ENCODE measurements around the gene NNAT.

Gene NNAT

GRCh38 chr20:37523911-37524700, 3.1 kb downstream of the NNAT start:
- no peak for DNase-seq (ENCODE audit: low read depth, low spot score)

DNA sequence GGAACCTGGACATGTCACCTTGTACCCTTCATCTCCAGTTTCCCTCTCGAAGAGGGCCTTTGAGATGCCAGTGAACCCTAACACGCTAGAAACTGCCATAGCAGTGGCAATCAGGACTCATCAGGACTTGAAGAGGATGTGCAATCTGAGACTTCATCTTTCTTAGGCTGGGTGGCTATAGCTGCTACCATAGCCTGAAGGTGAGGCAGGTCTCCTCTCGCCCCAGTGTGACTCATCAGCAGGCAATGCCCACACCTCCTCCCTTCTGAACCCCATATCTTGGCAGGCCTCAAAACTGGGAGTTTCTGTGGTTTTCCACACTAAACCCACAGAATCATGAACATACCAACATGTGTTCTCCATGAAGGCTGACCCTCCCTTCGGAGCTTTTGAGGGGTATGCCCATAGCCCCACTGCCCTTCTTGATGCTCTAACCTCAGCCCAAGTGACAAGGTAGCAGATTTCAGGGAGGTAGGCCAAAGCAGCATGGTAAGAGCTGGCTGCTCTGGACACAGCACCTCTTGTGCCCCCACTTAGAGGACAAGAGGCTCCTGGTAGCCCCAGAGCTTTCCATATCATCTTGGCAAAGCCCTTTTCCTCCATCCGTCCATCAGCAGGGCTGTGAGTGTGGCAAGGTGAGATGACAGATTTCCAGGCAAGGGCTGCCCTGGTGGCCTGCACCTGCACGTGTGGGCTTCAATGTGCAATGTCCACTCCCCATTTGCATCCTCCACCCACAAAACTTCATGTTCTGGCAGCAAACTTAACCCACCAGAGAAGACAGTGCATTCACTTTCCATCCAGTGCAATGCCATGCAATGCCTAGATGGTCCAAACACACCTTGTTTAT, 4.0 kb downstream of the NNAT start:
- DNase-seq (ENCODE audit: low read depth, low spot score): no peak

DNA sequence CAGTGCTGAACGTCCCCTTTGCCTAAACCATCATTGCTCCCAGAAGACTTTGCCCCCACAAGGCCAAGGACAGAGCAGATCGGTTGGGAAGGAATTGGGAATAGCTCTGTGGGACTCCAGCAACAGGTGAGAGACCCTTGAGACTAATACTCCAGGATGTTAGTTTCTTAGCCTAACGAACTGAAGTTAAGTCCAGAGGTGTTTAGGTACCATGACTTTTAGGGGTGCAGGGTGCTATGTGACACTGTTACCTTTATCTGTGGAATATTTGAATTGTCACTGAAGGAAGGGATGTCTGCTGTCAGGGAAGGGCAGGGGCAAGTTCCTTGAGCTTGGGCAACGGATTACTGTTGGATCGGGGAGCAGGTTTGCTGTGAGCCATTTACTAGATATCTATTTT, 4.8 kb downstream of the NNAT start:
- DNase-seq (ENCODE audit: low read depth, low spot score): no peak

DNA sequence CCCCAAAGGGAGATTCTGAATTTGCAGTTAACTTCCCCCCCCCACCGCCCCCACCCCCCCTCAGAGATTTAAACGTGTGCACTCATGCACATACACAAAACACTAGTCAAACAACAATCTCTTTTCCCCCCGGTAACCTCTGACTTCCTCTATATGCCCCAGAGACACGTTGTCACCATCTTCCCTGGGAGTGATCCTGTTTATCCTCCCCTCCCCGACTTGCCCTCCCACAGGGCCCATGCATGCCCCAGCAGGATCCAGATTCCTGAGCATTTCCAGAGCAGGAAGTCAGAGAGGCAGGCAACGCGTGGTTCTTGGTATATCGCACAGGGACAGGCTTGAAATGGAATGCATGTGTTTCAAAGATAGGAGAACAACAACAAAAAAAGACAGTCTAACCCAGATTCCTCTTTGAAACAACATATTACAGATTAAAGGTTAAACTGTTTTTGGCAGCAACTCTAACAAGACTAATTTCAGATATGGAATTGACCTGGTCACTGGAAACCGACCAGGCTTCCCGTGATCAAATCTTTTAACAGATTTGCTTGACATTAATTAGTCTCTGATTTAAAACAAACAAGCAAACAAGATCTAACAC, 5.3 kb downstream of the NNAT start:
- DNase-seq (ENCODE audit: low read depth, low spot score): no peak

DNA sequence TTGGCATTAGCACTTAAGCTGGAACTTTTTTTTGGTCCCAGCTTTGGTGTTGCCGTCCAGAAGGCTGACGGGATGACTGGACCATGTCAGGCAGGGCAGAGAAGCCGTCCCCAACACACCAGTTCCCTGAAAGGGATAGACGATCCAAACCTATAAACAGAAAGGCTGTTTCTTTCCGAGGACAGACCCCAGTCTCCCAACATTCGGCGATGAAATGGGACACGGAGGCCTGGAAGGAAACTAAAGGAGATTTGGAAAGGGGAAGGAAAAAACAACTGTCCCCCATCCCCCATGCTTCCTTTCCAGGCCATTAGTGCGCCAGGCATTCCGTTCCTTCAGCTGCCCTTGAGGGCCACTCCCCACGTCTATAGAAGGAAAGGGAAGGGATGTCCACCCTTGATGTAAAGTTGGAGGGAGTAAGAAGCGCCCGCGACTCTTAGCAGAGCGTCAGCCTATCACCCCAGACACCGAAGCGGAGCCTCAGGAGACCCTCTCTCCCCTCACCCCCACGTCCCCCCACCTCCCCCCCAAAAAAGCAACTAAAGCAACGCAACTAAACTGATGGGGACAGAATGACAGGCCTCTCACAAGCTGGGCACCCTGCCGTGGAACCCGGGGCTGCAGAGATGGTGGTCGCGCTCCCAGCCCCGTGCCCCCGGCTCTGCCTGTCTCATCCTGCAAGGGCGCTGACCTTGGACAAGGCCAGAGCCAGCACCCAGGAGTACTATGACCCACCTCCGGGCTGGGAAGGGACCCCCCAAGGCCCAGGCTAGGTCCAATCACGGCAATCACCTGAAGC, 6.0 kb downstream of the NNAT start:
- DNase-seq (ENCODE audit: low read depth, low spot score): no peak

DNA sequence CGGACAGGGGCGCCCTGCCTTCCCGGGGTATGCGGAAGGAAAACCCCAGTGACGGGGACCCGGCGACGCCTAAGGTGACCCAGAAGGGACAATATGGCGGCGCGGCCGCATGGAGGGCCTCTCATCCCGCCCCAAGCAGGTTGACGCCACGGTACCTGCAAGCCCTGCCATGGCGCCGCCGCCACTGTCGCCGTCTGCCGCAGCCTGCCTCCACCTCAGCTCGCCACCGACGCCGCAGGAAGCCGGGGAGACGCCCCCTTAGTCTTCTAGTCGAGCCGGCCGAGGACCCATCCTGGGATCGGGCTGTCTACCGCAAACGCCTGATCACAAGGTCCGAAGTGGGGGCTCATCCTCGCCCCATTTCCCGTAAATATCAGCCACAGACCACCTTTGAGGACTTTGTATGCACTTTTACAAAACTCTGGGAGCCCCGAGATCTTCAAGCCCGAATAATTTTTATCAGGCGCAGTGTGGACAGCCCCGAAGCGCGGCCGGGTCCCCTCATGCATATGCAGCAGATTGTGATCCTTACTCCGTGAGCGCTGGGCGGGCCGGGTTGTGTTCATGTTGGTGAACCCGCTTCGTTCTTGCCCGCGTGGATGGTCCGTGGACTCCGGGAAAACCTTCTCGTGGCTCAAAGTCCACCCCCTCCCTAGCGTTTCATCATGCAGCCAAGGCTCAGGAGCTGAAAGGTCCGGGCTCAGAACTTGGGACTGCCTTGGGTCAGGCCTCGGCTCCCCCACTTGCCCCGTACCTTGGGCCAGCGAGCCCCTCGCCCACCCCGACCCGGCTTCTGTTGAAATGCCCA, 6.8 kb downstream of the NNAT start, which contains the start of gene BLCAP:
BLCAP (minus strand) TSS at position 239 of the 808 bp plus-strand sequence. CDS start 8,702 bp downstream, outside the sequence.
- DNase-seq (ENCODE audit: low read depth, low spot score): peak; percentile 82

- DNase-seq (ENCODE audit: low read depth, low spot score): no peak
Observed at GRCh38 chr20:37528446-37529213, 7.6 kb downstream of the NNAT start.

DNA sequence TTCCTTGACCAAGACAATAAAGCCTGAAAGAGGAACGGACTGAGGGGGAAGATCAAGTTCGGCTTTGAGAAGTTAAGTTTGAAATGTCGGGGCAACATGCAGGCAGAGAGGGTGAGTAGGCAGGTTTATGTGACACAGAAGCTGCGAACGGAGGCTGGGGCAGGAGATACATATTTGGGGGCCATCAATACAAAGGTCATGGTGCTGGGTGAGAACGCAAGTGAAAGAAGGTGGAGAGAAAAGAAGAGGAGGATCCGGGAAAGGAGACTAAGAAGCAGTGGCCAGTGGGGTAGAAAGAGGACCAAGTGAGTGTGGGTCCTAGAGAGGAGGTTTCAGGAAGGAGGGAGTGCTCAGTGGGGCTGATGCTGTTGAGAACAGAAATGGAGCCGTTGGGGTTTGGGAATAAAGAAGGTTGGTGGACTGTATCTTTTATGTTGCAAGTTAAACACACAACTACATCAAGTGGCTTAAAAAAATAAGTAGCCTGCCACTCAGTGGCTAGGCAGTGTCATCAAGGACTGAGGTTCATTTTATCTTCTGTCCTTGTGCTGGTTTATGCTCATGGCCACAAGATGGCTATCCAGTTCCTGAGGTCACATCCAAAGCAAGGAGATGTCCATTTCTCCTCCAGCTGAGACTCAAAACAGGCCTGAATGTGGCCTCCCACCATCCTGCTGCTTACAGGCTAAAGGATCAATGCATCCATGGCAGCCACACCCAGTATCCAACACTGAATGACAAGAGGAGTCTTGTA, 8.3 kb downstream of the NNAT start:
- no peak for DNase-seq (ENCODE audit: low read depth, low spot score)

- no peak for DNase-seq (ENCODE audit: low read depth, low spot score)
Observed at GRCh38 chr20:37529968-37530600, 9.0 kb downstream of the NNAT start.

DNA sequence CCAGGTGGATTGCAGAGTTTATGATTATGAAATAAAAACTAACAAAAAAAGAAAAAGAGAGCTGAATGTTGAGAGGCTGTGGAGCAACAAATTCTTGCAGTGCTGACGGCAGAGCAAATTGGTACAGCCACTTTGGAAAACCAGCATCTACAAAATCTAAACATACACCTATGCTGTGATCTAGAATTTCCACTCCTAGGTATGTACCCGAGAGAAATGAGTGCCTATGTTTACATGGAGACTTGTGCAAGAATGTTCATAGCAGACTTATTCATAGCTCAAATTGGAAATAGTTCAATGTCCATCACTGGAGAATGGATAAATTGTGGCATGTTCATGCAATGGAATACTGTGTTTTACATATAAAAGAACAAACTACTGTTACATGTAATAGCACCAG, 9.6 kb downstream of the NNAT start:
- no peak for DNase-seq (ENCODE audit: low read depth, low spot score)

- DNase-seq (ENCODE audit: low read depth, low spot score): no peak
Observed at GRCh38 chr20:37531856-37532255, 10.8 kb downstream of the NNAT start.

GRCh38 chr20:37533154-37533715, 12.2 kb downstream of the NNAT start:
- DNase-seq (ENCODE audit: low read depth, low spot score): no peak

DNA sequence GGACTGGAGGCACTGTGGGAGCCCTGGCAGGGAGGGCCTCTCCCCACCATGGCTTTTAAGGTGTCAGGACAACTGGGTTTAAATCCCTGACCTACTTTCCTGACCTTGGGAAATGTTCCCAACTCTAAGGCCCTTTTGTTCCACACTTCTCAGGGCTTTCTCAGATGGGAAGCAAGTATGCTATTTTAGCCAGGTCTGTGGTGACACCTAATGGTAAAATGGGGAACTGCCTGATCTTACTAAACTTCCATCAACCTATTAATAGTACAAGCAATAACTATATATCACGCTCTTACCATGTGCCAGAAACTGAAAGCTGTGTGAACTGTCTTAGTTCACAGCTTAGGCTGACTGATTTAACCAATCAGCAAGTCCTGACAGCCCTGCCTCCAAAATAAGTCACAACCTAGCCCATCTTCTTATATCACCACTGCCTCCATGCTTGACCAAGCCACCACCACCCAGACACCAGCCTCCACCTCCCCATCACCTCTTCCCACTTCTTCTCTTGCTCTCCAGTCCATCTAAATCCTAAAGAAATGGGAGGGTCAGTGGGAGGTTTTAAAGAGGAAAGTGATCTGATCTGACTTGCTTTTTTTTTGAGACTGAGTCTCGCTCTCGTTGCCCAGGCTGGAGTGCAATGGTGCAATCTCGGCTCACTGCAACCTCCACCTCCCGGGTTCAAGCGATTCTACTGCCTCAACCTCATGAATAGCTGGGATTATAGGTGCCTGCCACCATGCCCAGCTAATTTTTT, 13.5 kb downstream of the NNAT start:
- DNase-seq (ENCODE audit: low read depth, low spot score): peak; percentile 14

DNA sequence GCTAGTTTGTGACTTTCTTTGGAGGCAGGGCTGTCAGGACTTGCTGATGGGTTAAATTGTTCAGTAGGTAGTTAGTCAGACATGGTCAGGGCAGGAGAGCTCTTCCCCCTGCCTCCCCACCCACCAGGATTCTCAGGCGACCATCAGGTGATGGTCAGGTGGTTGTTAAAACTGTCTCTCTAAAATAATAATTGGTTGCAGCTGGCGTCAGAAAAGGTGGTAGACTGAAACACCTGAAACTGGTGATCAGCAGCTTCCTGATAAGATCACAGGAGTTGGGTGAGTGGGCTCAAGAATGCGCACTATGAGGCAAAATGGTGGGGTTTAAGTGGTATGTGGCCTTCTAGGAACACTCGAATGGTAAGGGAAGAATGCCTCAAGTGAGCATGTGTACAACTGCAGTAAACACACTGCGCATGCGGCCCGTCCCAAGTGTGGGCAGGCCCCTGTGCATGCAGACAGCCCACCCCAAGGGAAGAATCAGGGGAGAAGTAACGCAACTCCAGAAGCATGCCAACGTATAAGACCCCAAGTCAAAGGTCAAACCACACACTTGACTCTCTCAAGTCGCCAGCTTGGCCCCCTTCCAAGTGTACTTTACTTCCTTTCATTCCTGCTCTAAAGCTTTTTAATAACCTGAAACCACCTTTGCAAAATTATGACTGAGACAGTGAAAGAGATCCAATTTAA, 14.5 kb downstream of the NNAT start:
- DNase-seq (ENCODE audit: low read depth, low spot score): no peak

DNA sequence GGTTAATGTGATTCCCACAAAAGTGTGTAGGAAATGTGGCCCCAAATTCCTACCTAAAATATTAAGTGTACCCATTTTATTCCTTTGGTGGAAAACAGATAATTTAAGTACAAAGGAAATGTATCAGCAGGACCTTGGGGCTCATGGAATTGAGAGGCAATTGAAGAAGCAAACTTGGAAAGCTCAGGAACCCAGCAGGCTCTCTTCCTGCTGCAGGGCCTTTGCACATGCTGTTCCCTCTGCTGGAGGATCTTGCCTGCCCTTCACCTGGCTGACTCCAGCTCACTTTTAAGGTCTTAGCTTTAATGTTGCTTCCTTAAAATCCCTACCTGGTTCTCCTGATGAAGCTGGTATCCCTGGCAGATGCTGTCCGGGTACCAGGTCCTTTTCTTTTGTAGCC, 16.5 kb downstream of the NNAT start:
- no peak for DNase-seq (ENCODE audit: low read depth, low spot score)

GRCh38 chr20:37538003-37538402, 17.0 kb downstream of the NNAT start:
- no peak for DNase-seq (ENCODE audit: low read depth, low spot score)

GRCh38 chr20:37539424-37539823, 18.4 kb downstream of the NNAT start:
- DNase-seq (ENCODE audit: low read depth, low spot score): no peak

All from activated naive CD8-positive, alpha-beta T cell treated with anti-CD3 and anti-CD28 coated beads, Interleukin-2, amount 50 U/mL, for 16 hours (primary cell).